ENCODE results near the gene EME1. TPM values are rescaled to one million over a fixed set of nuclear protein-coding genes. Genes with fewer than 3 reads are reported as not detected.

EME1 gene
- 1 to 10 TPM in 1 of 4 donors, under 1 TPM in 3; 0.27 to 1.3 (median 0.38) TPM for total RNA-seq

DNA sequence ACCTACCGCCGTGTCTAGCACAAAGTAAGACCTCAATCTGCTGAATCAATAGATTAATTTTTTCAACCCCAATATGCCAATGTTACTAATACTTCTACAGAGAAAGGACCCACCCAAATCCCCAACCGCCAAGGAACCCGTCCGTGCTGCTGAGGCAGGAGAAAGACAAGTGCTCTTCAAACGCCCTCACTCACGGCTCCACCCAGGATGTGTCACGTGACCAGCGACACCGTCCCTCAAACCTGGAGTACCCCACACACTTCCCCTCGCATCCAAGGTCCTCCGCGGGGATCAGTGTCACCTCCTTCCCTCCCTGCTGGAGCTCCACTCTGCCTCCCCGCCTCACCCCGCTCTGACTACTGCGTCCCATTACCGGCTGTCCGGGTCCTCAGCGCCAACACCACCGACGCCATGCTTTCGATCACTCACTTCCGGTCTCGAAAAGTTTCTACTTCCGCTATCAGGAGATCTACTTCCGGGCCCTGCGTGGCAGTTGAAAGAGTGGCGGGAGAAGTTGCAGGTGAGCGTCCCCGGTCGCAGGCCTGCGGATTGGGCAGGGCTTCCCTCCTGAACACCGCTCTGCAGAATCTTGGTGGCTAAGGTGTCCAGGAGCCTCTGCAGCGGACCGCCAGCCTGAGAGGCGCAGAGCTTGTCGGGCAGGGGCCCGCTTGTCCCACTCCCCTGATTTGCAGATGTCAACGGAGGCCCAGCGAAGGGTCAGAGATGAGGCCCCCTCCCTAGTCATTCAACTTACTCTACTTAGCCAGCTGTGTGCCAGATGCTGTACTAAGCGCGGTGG, at the start of gene EME1, which contains the start of gene MRPL27:
EME1 (plus strand) TSS at position 472 of the 799 bp plus-strand sequence. CDS start 1,980 bp downstream, outside the sequence.
MRPL27 (minus strand) TSS at position 427 of the 799 bp plus-strand sequence; CDS start at position 413, 14 bp downstream.
- 1% methylated on average over 29 to 42 of the region's 42 CpGs for WGBS, 2 donors
- intact Hi-C loops (cut with DNase I; ENCODE audit: low total_unique reads), result no loop called here

GRCh38 chr17:50325906-50326305, 47.1 kb upstream of the EME1 start:
- WGBS, 2 donors, result 50 to 73% methylated on average over 4 of the region's 4 CpGs
- TF ChIP-seq POLR2A (IDR thresholded peaks at IDR 0.05), result no peak
- TF ChIP-seq, protein P1, sequence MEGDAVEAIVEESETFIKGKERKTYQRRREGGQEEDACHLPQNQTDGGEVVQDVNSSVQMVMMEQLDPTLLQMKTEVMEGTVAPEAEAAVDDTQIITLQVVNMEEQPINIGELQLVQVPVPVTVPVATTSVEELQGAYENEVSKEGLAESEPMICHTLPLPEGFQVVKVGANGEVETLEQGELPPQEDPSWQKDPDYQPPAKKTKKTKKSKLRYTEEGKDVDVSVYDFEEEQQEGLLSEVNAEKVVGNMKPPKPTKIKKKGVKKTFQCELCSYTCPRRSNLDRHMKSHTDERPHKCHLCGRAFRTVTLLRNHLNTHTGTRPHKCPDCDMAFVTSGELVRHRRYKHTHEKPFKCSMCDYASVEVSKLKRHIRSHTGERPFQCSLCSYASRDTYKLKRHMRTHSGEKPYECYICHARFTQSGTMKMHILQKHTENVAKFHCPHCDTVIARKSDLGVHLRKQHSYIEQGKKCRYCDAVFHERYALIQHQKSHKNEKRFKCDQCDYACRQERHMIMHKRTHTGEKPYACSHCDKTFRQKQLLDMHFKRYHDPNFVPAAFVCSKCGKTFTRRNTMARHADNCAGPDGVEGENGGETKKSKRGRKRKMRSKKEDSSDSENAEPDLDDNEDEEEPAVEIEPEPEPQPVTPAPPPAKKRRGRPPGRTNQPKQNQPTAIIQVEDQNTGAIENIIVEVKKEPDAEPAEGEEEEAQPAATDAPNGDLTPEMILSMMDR (IDR thresholded peaks at IDR 0.05), result no peak
- no peak for DNase-seq (ENCODE audit: low spot score in 2 of 2)
- no peak overlapping the region for H3K4me3 ChIP-seq (ENCODE audit: low read depth, poor library complexity, severe bottlenecking)
- intact Hi-C loops (cut with DNase I; ENCODE audit: low total_unique reads), result no loop called here

More for the DNA sequence above, at the start of gene EME1, which contains the start of gene MRPL27:
- TF ChIP-seq, protein P1 (IDR thresholded peaks at IDR 0.05), result no peak
- no peak for TF ChIP-seq POLR2A (IDR thresholded peaks at IDR 0.05)
- H3K4me3 ChIP-seq (ENCODE audit: low read depth, poor library complexity, severe bottlenecking), result peak within 1 kb of the TSS; percentile 53
- peak; percentile 82 to 97 for DNase-seq (ENCODE audit: low spot score in 2 of 2)

GRCh38 chr17:50326831-50327364, 46.1 kb upstream of the EME1 start:
- TF ChIP-seq POLR2A (IDR thresholded peaks at IDR 0.05), result no peak
- TF ChIP-seq, protein P1 (IDR thresholded peaks at IDR 0.05), result no peak
- WGBS, 2 donors, result 75 to 78% methylated on average over 9 of the region's 9 CpGs
- intact Hi-C loops (cut with DNase I; ENCODE audit: low total_unique reads), result no loop called here
- no peak overlapping the region for H3K4me3 ChIP-seq (ENCODE audit: low read depth, poor library complexity, severe bottlenecking)
- no peak for DNase-seq (ENCODE audit: low spot score in 2 of 2)

GRCh38 chr17:50328363-50329325, 44.4 kb upstream of the EME1 start:
- intact Hi-C loops (cut with DNase I; ENCODE audit: low total_unique reads), result no loop called here
- WGBS, 2 donors, result 71 to 73% methylated on average over 21 of the region's 21 CpGs
- no peak for TF ChIP-seq POLR2A (IDR thresholded peaks at IDR 0.05)
- TF ChIP-seq, protein P1 (IDR thresholded peaks at IDR 0.05), result no peak
- no peak overlapping the region for H3K4me3 ChIP-seq (ENCODE audit: low read depth, poor library complexity, severe bottlenecking)
- DNase-seq (ENCODE audit: low spot score in 2 of 2), result no peak

DNA sequence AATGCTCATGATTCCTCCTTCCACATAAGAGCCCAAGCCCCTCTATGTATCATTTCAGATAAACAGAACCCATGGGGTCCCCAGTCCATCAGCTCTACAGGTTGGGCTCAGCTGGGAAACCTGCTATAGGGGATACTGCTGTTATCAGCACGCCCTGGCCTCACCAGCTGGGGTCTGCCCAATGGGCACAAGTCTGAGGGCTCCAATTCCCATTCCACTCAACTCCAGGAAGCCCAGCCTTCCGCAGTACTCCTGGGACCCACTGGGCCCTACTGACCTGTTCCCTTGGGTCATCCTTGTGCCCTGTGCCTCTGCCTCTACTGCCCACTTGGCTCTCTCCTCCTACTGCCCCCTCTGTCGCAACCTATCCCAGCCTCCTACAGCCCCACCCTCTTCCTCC, 43.3 kb upstream of the EME1 start:
- intact Hi-C loops (cut with DNase I; ENCODE audit: low total_unique reads), result no loop called here
- WGBS, 2 donors, result 91 to 92% methylated on average over 3 of the region's 3 CpGs
- DNase-seq (ENCODE audit: low spot score in 2 of 2), result no peak
- H3K4me3 ChIP-seq (ENCODE audit: low read depth, poor library complexity, severe bottlenecking), result no peak overlapping the region
- TF ChIP-seq, protein P1 (IDR thresholded peaks at IDR 0.05), result no peak
- no peak for TF ChIP-seq POLR2A (IDR thresholded peaks at IDR 0.05)

All from lower leg skin (tissue), 4 donors.